Prostate gland (tissue), 2 donors: ENCODE data around the gene PAMR1. TPM values are rescaled to one million over a fixed set of nuclear protein-coding genes. Genes with fewer than 3 reads are reported as not detected.
A peak's percentile ranks its signal among the peaks of the same experiment; 100 is the strongest.

Experiments
- DNase-seq: peaks from one replicate; pipeline ENCODE4 v3.0.0-alpha.2; 2019; ENCODE audit warnings: low spot score
- H3K27ac ChIP-seq, 2 donors: fragments of 200-600 bp; sonication (generic); 2 replicates each; pipeline ENCODE4 v1.5.1; 2017 to 2019
- H3K27me3 ChIP-seq: fragments of 200-600 bp; sonication (generic); replicated peaks from 2 replicates; pipeline ENCODE4 v1.5.1; 2019; ENCODE audit not compliant: insufficient read depth
- H3K36me3 ChIP-seq, 2 donors: fragments of 200-600 bp; sonication (generic); 1 replicate in 1 of 2; 2 replicates in 1 of 2; pipeline versions ENCODE4 v1.5.1 to v1.8.1; 2017 to 2019
- H3K4me1 ChIP-seq: fragments of 200-600 bp; sonication (generic); replicated peaks from 2 replicates; pipeline ENCODE4 v1.5.1; 2019
- H3K4me3 ChIP-seq, 2 donors: fragments of 200-600 bp; sonication (generic); 2 replicates each; pipeline ENCODE4 v1.5.1; 2017 to 2019
- H3K9me3 ChIP-seq: fragments of 200-600 bp; sonication (generic); 2 replicates; pipeline ENCODE4 v1.5.1; 2017
- POLR2A ChIP-seq: fragments of 450-650 bp; IDR thresholded peaks from one replicate; pipeline ENCODE4 v1.6.1; 2016; ENCODE audit warnings: antibody characterized with exemption, mild to moderate bottlenecking
- POLR2AphosphoS5 ChIP-seq: sonication (generic); formaldehyde crosslinking; IDR thresholded peaks from one replicate; pipeline ENCODE4 v1.6.1; 2017; ENCODE audit warnings: antibody characterized with exemption
- WGBS: methylation state at CpG from one replicate; pipeline ENCODE4 v1.1.5; 2018; 5-methylcytosine and 5-hydroxymethylcytosine counted together
- intact Hi-C: fragments of 100-400 bp; cut with DNase I; formaldehyde crosslinking; loops from one replicate; pipeline ENCODE4 v1.14.2; 2022
- total RNA-seq, 2 donors: library from RNA; depleted of rRNA; stranded (reverse); fragments of >200 nt; gene quantifications; one replicate each; pipeline ENCODE4 v1.1.0, GENCODE V29; 2016
- TF ChIP-seq, protein P1 (sequence below), 4 experiments: fragments of 200-600 bp in 2 of 4; fragments of 450-650 bp in 2 of 4; sonication (generic) in 2 of 4; IDR thresholded peaks; 1 replicate in 3 of 4; 2 replicates in 1 of 4; pipeline ENCODE4 v1.5.1; 2016 to 2019; ENCODE audit warnings: antibody characterized with exemption in 4 of 4, mild to moderate bottlenecking in 2 of 4, moderate library complexity in 2 of 4

Gene PAMR1
- total RNA-seq, 2 donors from 2014 or later: 2.5 to 6.5 TPM

DNA sequence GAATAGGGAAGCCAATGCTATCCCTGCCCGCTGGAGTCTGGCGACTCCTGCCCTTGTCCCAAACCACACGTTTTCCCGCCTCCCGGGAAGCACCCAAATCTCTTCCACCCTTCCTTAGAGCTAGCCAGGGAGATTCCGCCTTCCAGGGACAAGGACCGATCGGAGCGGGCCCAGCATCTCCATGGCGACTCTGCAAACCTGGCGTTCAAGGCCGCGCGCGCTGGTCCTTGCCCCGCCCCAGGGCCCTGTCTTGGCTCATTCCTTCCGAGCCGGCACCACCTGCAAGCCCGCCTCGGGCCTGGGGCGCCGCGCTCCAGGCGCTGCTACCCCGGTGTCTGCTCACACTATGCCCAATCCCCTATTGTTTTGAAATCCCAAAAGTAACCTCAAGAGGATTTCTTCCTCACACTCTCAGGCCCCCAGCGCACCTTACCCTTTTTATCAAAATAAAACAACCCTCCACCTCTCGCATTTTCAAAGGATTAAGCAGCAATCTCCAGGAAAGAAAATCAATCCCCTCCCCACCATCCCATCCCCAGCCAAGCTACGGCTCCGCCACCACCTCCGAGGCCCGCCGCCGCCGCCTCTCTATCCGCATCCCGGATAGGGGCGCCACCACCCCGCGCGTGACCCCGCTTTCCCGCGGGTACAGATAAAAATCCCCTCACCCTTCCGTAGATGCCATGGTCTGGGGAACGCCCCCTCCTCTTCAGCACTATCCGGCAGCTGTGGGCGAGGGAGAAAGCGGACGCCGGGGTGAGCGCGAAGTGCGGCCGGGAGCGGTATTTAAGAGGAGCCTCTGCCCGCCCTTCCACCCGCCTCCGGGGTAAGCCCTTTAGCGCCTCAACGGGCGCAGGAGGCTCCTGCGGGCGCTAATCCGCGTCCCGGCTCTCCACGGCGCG is 106.9 kb downstream of the PAMR1 start:
- no peaks in the 10 kb centered on the region for H3K9me3 ChIP-seq
- no peaks in the 10 kb centered on the region for H3K27me3 ChIP-seq
- H3K4me1 ChIP-seq: peaks cover 3% of the 10 kb centered on the region
- TF ChIP-seq, protein P1, sequence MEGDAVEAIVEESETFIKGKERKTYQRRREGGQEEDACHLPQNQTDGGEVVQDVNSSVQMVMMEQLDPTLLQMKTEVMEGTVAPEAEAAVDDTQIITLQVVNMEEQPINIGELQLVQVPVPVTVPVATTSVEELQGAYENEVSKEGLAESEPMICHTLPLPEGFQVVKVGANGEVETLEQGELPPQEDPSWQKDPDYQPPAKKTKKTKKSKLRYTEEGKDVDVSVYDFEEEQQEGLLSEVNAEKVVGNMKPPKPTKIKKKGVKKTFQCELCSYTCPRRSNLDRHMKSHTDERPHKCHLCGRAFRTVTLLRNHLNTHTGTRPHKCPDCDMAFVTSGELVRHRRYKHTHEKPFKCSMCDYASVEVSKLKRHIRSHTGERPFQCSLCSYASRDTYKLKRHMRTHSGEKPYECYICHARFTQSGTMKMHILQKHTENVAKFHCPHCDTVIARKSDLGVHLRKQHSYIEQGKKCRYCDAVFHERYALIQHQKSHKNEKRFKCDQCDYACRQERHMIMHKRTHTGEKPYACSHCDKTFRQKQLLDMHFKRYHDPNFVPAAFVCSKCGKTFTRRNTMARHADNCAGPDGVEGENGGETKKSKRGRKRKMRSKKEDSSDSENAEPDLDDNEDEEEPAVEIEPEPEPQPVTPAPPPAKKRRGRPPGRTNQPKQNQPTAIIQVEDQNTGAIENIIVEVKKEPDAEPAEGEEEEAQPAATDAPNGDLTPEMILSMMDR (IDR thresholded peaks at IDR 0.05): no peak
- TF ChIP-seq POLR2A: no peak
- TF ChIP-seq POLR2AphosphoS5: no peak
- H3K27ac ChIP-seq: no peak overlapping the region
- DNase-seq: no peak
- peak overlapping the region; percentile 26 to 37 for H3K4me3 ChIP-seq
- WGBS: 7% methylated on average over 61 of the region's 69 CpGs
- H3K36me3 ChIP-seq: no peaks in the 10 kb centered on the region
- intact Hi-C loops: no loop called here

DNA sequence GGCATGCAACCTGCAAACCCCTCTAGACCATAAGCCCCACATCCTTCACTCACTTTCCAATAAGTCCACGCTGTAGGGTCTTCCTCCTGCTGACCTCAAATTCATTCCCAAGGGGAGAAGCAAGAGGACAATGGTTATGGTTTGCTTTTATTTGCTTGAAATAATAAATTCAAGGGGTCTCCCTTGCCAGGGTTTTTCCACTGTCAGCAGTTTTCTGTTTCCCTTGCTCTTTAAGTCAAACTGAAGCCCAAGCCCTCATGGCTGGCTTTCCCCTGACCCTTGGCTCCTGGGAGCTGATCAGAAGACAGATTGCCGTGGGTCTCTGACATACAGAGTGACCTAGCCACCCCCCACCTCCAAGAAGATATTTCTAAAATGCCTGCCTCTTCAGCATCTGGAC is 109.9 kb downstream of the PAMR1 start:
- TF ChIP-seq, protein P1 (IDR thresholded peaks at IDR 0.05): no peak
- TF ChIP-seq POLR2AphosphoS5: no peak
- TF ChIP-seq POLR2A: no peak
- 86% methylated on average over 2 of the region's 2 CpGs for WGBS
- H3K36me3 ChIP-seq: no peaks in the 10 kb centered on the region
- H3K4me3 ChIP-seq: no peak overlapping the region
- no peak for DNase-seq
- no peak overlapping the region for H3K27ac ChIP-seq
- peaks cover 3% of the 10 kb centered on the region for H3K4me1 ChIP-seq
- intact Hi-C loops: no loop called here
- no peaks in the 10 kb centered on the region for H3K27me3 ChIP-seq
- H3K9me3 ChIP-seq: no peaks in the 10 kb centered on the region

DNA sequence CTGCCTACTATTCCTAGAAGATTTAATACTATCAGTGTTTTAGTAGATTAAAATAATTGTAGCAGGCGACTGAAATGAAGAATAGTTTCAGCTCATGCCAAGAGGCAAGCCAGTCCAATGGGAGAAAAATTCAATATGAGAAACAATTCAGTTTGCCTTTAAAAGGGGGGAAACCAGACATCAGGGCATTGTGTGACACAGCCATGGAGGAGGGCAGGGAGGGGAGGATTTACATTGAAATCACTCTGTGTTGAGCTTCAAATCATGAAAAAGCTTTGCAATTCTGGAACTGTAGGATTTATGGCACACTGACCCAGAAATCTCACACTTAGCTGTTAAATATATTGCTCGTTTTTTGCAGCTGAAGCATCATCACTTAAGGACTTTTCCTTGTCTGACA is 110.6 kb downstream of the PAMR1 start:
- Histone ChIP-seq H3K4me1 (peaks cover 3% of the 10 kb centered on the region), H3K27ac (no peak overlapping the region), H3K27me3 (no peaks in the 10 kb centered on the region), H3K9me3 (no peaks in the 10 kb centered on the region), H3K36me3 (no peaks in the 10 kb centered on the region), H3K4me3 (no peak overlapping the region)
- intact Hi-C loops: no loop called here
- DNase-seq: no peak
- TF ChIP-seq POLR2AphosphoS5 (no peak), POLR2A (no peak)
- TF ChIP-seq, protein P1 (IDR thresholded peaks at IDR 0.05): no peak
- 73% methylated on average over 2 of the region's 2 CpGs for WGBS

DNA sequence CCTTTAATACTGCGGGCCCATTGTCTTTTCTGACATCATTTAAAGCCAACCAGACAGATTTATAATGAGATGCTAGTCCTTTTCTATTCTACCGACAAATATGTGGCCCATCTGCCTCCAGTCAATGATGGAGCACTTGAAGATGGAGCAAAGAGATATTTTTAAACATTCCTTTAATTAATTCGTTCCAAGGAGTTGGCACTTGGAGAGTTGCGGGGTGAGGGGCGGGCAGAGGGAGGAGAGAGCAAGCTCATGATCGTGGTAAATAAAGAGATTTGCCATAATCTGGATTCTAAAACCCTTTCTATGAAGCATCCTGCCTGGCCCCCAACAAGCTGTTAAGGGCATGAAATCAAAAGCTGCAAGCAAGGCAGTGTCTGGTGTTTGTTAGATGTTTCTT is 111.1 kb downstream of the PAMR1 start:
- H3K36me3 ChIP-seq: no peaks in the 10 kb centered on the region
- H3K4me3 ChIP-seq: no peak overlapping the region
- intact Hi-C loops: no loop called here
- TF ChIP-seq POLR2A: no peak
- TF ChIP-seq POLR2AphosphoS5: no peak
- TF ChIP-seq, protein P1 (IDR thresholded peaks at IDR 0.05): no peak
- H3K27me3 ChIP-seq: no peaks in the 10 kb centered on the region
- DNase-seq: no peak
- H3K4me1 ChIP-seq: no peaks in the 10 kb centered on the region
- no peaks in the 10 kb centered on the region for H3K9me3 ChIP-seq
- WGBS: 77% methylated on average over 6 of the region's 6 CpGs
- no peak overlapping the region for H3K27ac ChIP-seq

DNA sequence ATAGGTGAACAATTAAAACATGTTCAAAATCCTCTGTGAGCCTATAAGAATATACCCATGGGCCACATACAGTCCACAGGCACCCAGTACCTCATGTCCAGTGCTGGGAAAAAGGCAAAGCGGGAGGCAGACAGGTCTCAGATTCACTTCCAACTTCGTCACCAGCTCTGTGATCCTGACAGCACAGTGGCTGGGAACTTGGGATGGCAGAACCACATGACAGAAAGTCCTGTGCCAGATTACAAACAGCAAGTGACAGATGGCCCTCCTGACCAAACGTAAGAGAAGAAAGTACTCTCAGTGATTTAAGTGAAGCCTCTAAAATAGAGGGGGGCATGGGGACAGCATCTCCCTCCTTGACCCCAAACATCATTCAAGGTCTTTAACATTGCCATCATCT is 111.8 kb downstream of the PAMR1 start:
- no peaks in the 10 kb centered on the region for H3K36me3 ChIP-seq
- 90% methylated on average over 3 of the region's 3 CpGs for WGBS
- H3K4me3 ChIP-seq: no peak overlapping the region
- DNase-seq: no peak
- intact Hi-C loops: no loop called here
- no peaks in the 10 kb centered on the region for H3K9me3 ChIP-seq
- TF ChIP-seq, protein P1 (IDR thresholded peaks at IDR 0.05): no peak
- no peak for TF ChIP-seq POLR2A
- no peak for TF ChIP-seq POLR2AphosphoS5
- no peaks in the 10 kb centered on the region for H3K4me1 ChIP-seq
- no peak overlapping the region for H3K27ac ChIP-seq
- H3K27me3 ChIP-seq: no peaks in the 10 kb centered on the region
